NCI-H1436 treated with DMSO at 0.1 percent for 48 hours (cell line): Measurements from ENCODE around the gene MEF2C.

Experiments
- DNase-seq: peaks from one replicate; lab custom pipeline; 2025; lab: John Stamatoyannopoulos, UW

The MEF2C gene

GRCh38 chr5:88716101-88716500, 166.9 kb downstream of the MEF2C start:
- DNase-seq, result no peak

GRCh38 chr5:88715503-88715902, 167.5 kb downstream of the MEF2C start:
- DNase-seq, result no peak

DNA sequence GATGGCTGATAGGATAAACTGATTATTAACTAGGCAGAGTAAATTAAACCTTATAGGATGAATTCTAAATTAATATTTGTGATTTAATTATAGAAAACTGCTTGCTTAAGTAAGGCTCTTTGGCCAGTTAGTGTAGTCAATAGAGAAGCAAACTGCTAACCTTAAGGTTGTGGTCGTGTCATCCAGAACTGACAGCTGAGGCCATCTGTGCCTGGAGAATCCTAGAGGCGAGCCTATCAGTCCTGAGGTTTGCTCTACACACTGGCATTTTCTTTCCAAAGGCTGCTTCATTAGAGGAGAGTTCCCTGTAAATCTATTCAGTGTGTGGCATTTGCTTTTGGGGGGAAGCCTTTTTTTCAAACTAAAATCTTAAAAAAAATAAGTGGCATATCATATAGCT, 169.2 kb downstream of the MEF2C start:
- DNase-seq, result no peak

DNA sequence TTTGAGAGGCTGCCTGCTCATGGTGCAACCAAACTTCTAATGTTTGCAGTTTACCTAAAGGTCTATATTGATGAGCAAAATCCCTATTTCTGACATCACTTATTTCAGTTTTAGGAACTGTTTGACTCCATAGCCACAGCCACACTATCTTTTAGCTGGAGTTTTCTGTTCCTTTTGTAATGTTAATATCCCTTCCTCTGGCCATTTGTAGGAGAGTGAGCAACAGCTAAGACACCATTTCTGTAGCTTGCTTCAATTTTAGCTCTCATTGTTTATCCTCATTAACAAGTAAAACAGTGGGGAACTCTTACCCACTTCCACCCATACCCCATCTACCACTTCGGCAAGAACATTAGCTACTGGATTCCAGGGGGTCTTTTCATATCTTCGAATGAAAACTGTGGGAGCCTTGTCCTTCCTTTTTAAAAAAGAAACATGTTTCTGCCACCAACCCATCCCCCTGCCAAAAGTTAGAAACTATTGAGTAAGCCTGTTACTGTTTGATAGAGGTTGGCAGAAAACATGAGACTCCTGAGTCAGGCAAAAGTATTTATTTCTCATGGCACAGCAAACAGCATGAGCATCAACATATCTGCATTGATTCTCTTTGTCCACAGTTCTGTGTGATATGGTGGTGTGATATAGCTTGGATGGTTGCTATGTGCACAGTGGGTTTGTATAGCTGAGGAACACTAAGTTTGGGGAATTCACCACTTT, 174.1 kb downstream of the MEF2C start:
- DNase-seq, result no peak

DNA sequence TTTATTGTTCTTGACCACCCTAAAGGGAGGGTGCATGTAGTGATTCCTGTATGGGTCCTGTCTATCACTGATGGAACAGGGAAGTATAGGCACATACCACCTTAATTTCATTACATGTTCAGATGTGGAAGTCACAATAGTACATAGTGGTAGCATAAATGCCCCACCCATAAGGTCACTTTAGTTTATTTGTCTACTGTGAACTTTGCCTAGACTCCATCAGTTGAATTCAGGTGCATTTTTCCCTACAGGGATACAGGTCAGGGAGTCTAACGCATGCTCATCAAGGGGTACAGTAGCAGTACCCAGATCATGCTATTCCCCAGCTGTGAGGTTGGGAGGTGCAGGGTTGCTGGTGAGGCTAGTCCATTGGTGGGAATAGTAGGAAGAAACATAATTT, 175.0 kb downstream of the MEF2C start:
- no peak for DNase-seq

DNA sequence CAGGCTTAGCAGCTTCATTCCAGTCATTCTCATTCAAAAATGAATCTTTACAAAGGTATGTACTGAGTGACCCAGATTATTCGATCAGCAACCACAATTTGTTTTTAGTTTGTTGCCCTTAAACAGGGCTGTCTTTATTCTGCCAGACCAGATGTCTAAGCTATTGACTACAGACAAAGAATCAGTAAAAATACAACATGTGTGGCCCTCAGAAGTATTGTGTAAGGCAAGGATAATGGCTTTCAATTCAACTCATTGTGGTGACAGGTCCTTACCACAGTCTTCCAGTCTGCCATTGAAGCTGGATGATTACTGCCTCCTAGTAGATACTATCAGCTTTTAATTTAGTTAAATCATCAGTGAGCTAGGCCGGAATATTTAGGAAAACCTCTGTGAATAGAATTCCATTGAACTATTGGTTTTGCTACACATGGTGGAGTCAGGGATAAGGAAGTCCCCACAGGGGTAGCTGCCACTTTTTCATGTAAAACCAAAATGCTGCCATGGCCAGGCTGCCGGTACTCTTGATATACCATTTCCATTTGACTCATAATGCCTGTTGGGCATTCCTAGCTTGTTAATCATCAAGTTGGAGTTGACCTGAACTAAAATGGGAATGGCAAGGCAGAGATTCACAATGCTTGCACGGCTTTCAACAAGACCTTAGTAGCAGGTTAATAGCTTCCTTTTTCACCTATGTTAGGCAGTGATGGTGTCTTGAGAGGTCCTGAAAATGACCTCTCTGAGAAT, 175.6 kb downstream of the MEF2C start:
- DNase-seq, result no peak

GRCh38 chr5:88702332-88702731, 180.7 kb downstream of the MEF2C start:
- DNase-seq, result no peak

DNA sequence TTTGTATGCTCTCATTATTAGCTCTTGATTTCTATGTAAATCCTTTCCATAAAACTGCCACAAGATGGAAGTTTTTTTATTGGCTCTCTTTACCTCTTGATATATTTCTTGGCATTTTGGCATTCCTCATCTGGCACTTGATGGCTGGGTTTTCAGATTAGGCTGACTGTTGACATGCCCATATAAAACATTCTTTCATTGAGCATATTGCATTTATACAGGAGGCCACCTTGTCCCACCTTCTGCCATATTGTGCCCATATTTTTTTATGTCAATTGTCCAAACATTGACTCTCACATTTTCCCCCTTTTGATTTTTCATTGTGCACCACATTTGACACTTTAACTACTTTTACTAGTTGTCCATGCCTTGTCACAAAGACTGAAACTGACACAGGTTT, 182.9 kb downstream of the MEF2C start:
- no peak for DNase-seq

DNA sequence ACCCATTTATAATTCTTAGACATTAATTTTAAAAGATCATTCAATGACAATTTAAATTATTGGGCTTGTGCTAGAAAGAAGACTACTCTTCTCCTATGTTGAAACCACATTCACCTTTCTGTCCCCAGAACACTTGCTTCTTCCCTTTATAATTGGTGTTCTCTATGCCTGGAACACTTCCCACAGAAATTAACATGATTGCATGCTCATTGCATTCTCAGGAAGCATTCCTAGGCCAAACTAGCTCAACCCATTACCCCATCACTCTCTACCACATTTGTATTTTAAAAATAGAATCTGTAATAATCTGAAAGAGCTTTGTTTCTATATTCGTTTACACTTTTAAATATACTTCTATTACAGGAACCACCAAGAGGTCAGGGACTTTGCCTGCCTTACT, 184.7 kb downstream of the MEF2C start:
- no peak for DNase-seq

DNA sequence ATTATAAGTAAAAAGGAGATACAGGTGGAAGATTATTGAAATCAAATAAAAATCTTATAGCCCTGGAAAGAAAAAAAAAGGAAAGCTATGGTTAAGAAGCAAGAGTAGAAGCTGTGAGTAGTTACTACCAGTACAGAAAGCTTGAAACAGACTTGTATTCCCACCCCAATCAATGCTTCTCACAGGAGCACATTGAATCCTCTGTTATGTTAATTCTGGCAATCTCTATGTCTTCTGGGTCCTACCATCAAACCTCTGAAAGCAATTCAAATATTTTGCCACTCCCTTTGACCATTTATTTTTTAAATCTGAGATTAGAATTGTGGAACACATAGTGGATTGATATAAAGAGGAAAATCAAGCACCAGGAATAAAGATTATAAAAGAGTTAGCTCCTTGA, 186.5 kb downstream of the MEF2C start:
- DNase-seq, result no peak

DNA sequence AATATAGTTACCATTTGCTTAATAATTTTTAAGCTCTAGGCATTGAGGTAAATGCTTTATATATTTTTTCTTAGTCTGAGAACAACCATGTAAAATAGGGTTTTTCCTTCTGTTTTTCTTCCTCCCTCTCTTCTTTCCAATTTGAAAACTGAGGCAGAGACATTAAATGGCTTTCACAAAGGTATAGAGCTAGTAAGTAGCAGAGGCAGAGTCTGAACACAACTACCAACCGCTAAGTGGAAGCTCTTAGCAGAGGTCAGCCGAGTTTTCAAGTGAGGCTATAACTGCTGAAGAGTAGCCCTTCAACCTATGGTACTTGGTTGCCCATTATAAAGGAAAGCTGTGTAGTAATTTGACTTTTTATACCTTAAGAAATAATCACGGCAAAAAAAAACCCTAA, 187.1 kb downstream of the MEF2C start:
- no peak for DNase-seq

GRCh38 chr5:88695232-88695631, 187.8 kb downstream of the MEF2C start:
- no peak for DNase-seq

GRCh38 chr5:88694023-88694679, 188.8 kb downstream of the MEF2C start:
- DNase-seq, result no peak

- no peak for DNase-seq
Measured at GRCh38 chr5:88693071-88693932, 189.7 kb downstream of the MEF2C start.

DNA sequence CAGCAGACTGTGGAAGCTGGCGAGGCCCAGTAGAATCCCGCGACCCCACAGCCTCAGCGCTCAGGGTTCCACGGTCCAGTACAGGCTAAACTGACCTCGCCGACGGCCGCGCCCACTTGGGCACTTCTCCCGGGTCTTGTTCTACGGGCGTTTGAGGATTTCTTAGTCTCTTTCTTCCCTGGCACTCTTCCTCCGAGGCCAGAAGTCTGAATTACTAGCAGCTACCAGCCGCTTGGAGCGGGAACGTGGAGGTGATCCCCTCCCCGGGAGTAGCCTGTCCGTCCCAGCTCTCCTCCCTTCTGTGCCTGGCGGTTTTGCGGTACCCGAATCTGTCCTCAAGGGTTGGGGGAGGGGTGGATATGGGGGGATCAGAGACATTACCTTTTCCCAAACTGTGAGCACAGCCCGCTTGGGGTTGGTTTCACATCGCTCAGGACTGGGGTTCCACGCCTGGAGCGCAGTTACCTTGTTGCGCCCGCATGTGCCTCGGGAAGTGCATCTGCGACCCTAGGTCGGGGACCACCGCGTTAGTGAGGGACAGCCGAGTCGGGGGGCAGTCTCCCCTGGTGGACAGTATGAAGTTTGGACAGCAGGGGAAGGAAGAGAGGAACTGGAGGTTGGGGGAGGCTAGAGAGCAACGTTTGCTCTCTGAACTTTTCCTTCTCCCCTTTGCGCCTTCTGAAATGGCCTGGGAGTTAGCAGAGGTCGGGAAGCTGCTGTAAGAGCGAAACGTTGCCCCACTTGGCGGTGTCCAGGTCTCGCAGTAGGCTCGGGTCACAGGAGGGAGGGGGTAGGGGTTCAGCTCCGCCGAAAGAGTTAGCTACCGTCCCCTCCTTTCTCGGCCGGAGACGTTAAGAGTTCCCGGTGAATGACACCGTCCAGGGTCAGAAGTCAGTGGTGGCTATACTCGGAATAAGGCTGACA, 190.8 kb downstream of the MEF2C start:
- no peak for DNase-seq

- DNase-seq, result no peak
Measured at GRCh38 chr5:88691230-88691582, 191.8 kb downstream of the MEF2C start.

- no peak for DNase-seq
Measured at GRCh38 chr5:88690409-88691229, 192.4 kb downstream of the MEF2C start.

DNA sequence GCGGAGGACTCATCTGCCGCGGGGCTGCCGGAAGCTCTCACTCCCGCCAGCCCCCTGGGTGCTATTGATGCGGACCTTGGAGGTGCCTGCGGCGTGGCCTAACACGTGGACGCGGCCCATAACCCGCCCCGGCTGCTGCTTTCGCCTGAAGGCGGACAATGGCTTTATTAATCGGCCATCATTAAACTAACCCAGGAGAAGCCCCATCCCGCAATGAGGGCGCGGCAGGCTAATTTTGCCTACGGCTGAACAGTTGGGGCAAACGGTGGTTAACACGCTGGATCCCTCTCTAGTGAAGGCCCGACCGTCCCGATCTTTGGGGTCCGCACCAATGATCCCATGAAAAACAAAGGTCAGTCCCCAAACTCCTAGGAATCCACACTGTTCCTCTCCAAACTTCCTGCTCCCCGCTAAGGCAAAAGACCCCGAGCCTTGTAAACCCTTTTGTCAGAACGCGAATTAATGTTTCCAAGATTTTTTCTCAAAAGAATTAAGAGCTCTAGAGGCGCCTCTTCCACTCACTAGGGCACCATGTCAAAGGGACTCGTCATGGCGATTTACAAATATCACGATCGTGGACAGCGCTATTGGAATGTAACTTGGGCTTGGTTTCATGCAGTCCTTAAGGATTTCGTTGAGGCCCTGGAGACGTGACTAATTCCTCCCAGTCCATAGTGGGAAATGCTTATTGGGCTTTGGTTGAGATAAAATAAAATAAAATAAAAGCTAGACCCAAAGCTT, 193.1 kb downstream of the MEF2C start:
- no peak for DNase-seq

DNA sequence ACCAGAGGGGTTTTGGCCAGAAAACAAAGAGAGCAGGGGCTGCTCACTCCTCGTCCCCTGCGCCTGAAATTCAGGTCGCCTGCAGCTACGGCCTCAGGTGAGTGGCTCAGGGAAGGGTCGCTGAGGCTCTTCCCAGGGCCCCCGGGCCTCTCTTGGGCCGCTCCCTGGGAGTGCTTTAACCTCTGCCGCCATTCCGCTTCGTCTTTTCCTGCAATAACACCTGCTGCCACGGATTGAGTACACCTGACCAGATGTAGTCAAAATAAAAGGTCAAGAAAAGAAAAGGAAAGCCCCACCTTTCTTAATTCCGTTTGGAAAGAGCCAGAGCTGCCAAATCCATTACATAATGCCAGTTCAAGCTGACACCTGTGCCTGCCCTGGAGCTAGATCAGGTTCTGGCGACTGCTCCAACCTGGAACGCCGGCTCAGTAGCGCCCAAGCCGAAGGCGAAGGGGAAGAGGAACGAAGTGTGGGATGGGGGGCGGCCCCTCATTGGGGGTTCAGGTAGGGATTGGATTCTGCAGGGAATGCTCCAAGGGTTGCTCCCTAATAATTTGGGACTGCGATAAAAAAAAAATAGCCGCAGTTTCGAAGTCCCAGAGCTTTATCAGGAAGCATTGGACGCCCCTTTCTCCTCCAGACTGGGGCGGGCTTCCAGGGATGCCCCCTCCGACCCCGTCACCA, 193.9 kb downstream of the MEF2C start:
- DNase-seq, result no peak
